Stimulated activated CD8-positive, alpha-beta memory T cell treated with anti-CD3 and anti-CD28 coated beads, Interleukin-12 subunit alpha, Interleukin-12 subunit beta, amount 100 ng/mL, for 24 hours (primary cell): ENCODE data around the gene SLC13A4.
"Not testable (repeated sequence)": the region's sequence is repeated elsewhere in the genome, so short reads cannot be mapped to it uniquely, and the experiment has no call there.

Source experiments
- DNase-seq: peaks from one replicate; pipeline ENCODE4 v3.0.0-alpha.2; 2020; ENCODE audit errors: extremely low read depth

Gene SLC13A4

GRCh38 chr7:135693558-135693957, 34.4 kb downstream of the SLC13A4 start:
- DNase-seq = no peak

GRCh38 chr7:135692606-135693005, 35.4 kb downstream of the SLC13A4 start:
- not testable (repeated sequence) for DNase-seq

GRCh38 chr7:135692055-135692454, 35.9 kb downstream of the SLC13A4 start:
- no peak for DNase-seq

- DNase-seq = no peak
Observed at GRCh38 chr7:135690566-135690965, 37.4 kb downstream of the SLC13A4 start.

GRCh38 chr7:135687466-135687865, 40.5 kb downstream of the SLC13A4 start:
- DNase-seq = no peak

GRCh38 chr7:135685306-135686084, 42.5 kb downstream of the SLC13A4 start:
- no peak for DNase-seq

- DNase-seq = no peak
Observed at GRCh38 chr7:135684699-135685098, 43.3 kb downstream of the SLC13A4 start.

GRCh38 chr7:135684136-135684535, 43.9 kb downstream of the SLC13A4 start:
- DNase-seq = no peak

GRCh38 chr7:135683609-135684008, 44.4 kb downstream of the SLC13A4 start:
- no peak for DNase-seq

- no peak for DNase-seq
Observed at GRCh38 chr7:135682191-135682590, 45.8 kb downstream of the SLC13A4 start.

- DNase-seq = no peak
Observed at GRCh38 chr7:135681762-135682161, 46.2 kb downstream of the SLC13A4 start.

- DNase-seq = no peak
Observed at GRCh38 chr7:135678612-135679575, 49.1 kb downstream of the SLC13A4 start.

GRCh38 chr7:135673360-135673706, 54.7 kb downstream of the SLC13A4 start:
- DNase-seq = no peak

- no peak for DNase-seq
Observed at GRCh38 chr7:135672560-135673359, 55.2 kb downstream of the SLC13A4 start.

- DNase-seq = no peak
Observed at GRCh38 chr7:135670179-135670578, 57.8 kb downstream of the SLC13A4 start.

- no peak for DNase-seq
Observed at GRCh38 chr7:135669774-135670173, 58.2 kb downstream of the SLC13A4 start.

GRCh38 chr7:135668852-135669395, 59.1 kb downstream of the SLC13A4 start:
- not testable (repeated sequence) for DNase-seq

GRCh38 chr7:135667626-135668025, 60.4 kb downstream of the SLC13A4 start:
- not testable (repeated sequence) for DNase-seq

GRCh38 chr7:135666846-135667245, 61.1 kb downstream of the SLC13A4 start:
- no peak for DNase-seq

GRCh38 chr7:135666156-135666555, 61.8 kb downstream of the SLC13A4 start:
- no peak for DNase-seq

- DNase-seq = no peak
Observed at GRCh38 chr7:135665042-135665441, 62.9 kb downstream of the SLC13A4 start.
